Measurements from ENCODE around the gene DNAJB8.

The DNAJB8 gene

GRCh38 chr3:128478576-128479506 is 12.2 kb upstream of the DNAJB8 start:
- no peak overlapping the region for H3K4me3 ChIP-seq (ENCODE audit: low read depth, low read length)
- no peak for DNase-seq (ENCODE audit: low read depth, low spot score)
- ChIA-PET POLR2A (no interaction called here), CTCF (no interaction called here)
- TF ChIP-seq CTCF (IDR thresholded peaks at IDR 0.05; ENCODE audit: insufficient read depth, low read length, missing control alignments): no peak

- ChIA-PET CTCF (interaction anchor here (1.5 to 1.8 kb wide), 4 partner anchors 13 to 132 kb away, joined by 3 to 6 read pairs (median 4); no protein-coding TSS in a partner anchor), POLR2A (no interaction called here)
- no peak for DNase-seq (ENCODE audit: low read depth, low spot score)
- H3K4me3 ChIP-seq (ENCODE audit: low read depth, low read length): no peak overlapping the region
- no peak for TF ChIP-seq CTCF (IDR thresholded peaks at IDR 0.05; ENCODE audit: insufficient read depth, low read length, missing control alignments)
These were observed 10.0 kb upstream of the DNAJB8 start for GRCh38 chr3:128476659-128477058.

GRCh38 chr3:128475355-128475754 is 8.7 kb upstream of the DNAJB8 start:
- H3K4me3 ChIP-seq (ENCODE audit: low read depth, low read length): no peak overlapping the region
- DNase-seq (ENCODE audit: low read depth, low spot score): no peak
- TF ChIP-seq CTCF (IDR thresholded peaks at IDR 0.05; ENCODE audit: insufficient read depth, low read length, missing control alignments): no peak
- POLR2A ChIA-PET: no interaction called here
- CTCF ChIA-PET: interaction anchor here (1.1 to 1.8 kb wide), 5 partner anchors 11 to 133 kb away, joined by 3 to 6 read pairs (median 3); no protein-coding TSS in a partner anchor

- ChIA-PET POLR2A (no interaction called here), CTCF (no interaction called here)
- TF ChIP-seq CTCF (IDR thresholded peaks at IDR 0.05; ENCODE audit: insufficient read depth, low read length, missing control alignments): no peak
- no peak overlapping the region for H3K4me3 ChIP-seq (ENCODE audit: low read depth, low read length)
- DNase-seq (ENCODE audit: low read depth, low spot score): no peak
These were observed 7.0 kb upstream of the DNAJB8 start for GRCh38 chr3:128473737-128474136.

- TF ChIP-seq CTCF (IDR thresholded peaks at IDR 0.05; ENCODE audit: insufficient read depth, low read length, missing control alignments): no peak
- H3K4me3 ChIP-seq (ENCODE audit: low read depth, low read length): no peak overlapping the region
- POLR2A ChIA-PET: no interaction called here
- CTCF ChIA-PET: no interaction called here
- DNase-seq (ENCODE audit: low read depth, low spot score): no peak
These were observed 6.5 kb upstream of the DNAJB8 start for GRCh38 chr3:128473180-128473519.

GRCh38 chr3:128472449-128473179 is 5.9 kb upstream of the DNAJB8 start:
- CTCF ChIA-PET: interaction anchor here (0.7 to 0.9 kb wide), 2 partner anchors 48 to 145 kb away, joined by 3 read pairs; no protein-coding TSS in a partner anchor
- DNase-seq (ENCODE audit: low read depth, low spot score): no peak
- H3K4me3 ChIP-seq (ENCODE audit: low read depth, low read length): no peak overlapping the region
- POLR2A ChIA-PET: no interaction called here
- TF ChIP-seq CTCF (IDR thresholded peaks at IDR 0.05; ENCODE audit: insufficient read depth, low read length, missing control alignments): no peak

All from AG04449 (cell line).